ENCODE results near the gene CNN3.

GRCh38 chr1:94864821-94865220 is 62.1 kb downstream of the CNN3 start:
- TF ChIP-seq POLR2A (IDR thresholded peaks at IDR 0.05; ENCODE audit: low read depth, low read length), result no peak
- TF ChIP-seq CTCF (conservative IDR thresholded peaks at IDR 0.05; ENCODE audit: low read depth, low read length), result no peak
- no peak for TF ChIP-seq MXI1 (IDR thresholded peaks at IDR 0.05; ENCODE audit: borderline replicate concordance, low read depth, low read length)
- TF ChIP-seq, protein P1, sequence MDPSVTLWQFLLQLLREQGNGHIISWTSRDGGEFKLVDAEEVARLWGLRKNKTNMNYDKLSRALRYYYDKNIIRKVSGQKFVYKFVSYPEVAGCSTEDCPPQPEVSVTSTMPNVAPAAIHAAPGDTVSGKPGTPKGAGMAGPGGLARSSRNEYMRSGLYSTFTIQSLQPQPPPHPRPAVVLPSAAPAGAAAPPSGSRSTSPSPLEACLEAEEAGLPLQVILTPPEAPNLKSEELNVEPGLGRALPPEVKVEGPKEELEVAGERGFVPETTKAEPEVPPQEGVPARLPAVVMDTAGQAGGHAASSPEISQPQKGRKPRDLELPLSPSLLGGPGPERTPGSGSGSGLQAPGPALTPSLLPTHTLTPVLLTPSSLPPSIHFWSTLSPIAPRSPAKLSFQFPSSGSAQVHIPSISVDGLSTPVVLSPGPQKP (IDR thresholded peaks at IDR 0.05; ENCODE audit: borderline replicate concordance, low read depth, low read length), result no peak
- TF ChIP-seq FOS (IDR thresholded peaks at IDR 0.05; ENCODE audit: low read depth, low read length), result no peak
- TF ChIP-seq SMC3 (IDR thresholded peaks at IDR 0.05; ENCODE audit: low read depth, low read length), result no peak
- no peak for TF ChIP-seq BHLHE40 (IDR thresholded peaks at IDR 0.05; ENCODE audit: low read depth, low read length)
- TF ChIP-seq RFX5 (IDR thresholded peaks at IDR 0.05; ENCODE audit: low read depth, low read length), result no peak
- TF ChIP-seq USF2 (IDR thresholded peaks at IDR 0.05; ENCODE audit: low read depth, low read length), result no peak
- no peak for TF ChIP-seq CEBPB (IDR thresholded peaks at IDR 0.05; ENCODE audit: low read depth, low read length)
- no peak for TF ChIP-seq RAD21 (IDR thresholded peaks at IDR 0.05; ENCODE audit: low read length)

Data from IMR-90 (cell line).